Measurements from ENCODE around the gene TOB1. TPM values are rescaled to one million over a fixed set of nuclear protein-coding genes. Genes with fewer than 3 reads are reported as not detected.

The TOB1 gene
- total RNA-seq, 1 experiment from 2014 or later = 19.3 TPM

DNA sequence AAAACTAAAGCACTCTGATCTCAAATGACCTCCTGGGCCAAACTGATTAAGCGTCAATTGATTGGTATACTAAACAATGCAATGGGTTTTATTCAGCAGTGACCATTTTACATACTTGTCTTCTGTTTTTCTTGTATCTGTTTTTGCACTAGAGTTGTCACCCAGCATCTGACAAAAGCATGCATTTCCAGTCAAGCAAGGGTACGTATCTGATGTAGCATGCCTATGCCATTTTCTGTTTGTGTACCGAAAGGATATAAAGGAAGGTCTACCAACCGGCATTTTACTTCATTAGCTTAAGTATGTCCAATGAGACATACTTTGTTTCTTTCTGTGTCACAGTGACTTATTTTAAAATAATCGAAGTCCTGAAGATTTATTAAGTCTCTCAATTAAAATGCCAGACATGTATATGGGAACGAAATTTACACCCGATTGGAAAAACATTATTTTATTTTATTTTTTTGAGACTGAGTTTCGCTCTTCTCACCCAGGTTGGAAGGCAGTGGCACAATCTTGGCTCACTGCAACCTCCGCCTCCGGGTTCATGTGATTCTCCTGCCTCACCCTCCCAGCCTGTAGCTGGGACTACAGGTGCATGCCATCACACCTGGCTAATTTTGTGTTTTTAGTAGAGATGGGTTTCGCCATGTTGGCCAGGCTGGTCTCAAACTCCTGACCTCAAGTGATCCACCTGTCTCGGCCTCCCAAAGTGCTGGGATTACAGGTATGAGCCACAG, 7.5 kb downstream of the TOB1 start:
- ChIA-PET CTCF (no interaction called here), POLR2A (ENCODE audit: low non-redundant PET) (no interaction called here)
- no peaks in the 10 kb centered on the region for H3K9me3 ChIP-seq (ENCODE audit: low read depth, low read length, poor library complexity, severe bottlenecking)
- BruUV-seq (replicated peaks) = no TSS peak
- DNase-seq (ENCODE audit: low spot score) = no peak
- no peaks in the 10 kb centered on the region for H3K27me3 ChIP-seq (replicated peaks; ENCODE audit: insufficient read depth, low read depth, low read length, poor library complexity)
- TF ChIP-seq, protein P1, sequence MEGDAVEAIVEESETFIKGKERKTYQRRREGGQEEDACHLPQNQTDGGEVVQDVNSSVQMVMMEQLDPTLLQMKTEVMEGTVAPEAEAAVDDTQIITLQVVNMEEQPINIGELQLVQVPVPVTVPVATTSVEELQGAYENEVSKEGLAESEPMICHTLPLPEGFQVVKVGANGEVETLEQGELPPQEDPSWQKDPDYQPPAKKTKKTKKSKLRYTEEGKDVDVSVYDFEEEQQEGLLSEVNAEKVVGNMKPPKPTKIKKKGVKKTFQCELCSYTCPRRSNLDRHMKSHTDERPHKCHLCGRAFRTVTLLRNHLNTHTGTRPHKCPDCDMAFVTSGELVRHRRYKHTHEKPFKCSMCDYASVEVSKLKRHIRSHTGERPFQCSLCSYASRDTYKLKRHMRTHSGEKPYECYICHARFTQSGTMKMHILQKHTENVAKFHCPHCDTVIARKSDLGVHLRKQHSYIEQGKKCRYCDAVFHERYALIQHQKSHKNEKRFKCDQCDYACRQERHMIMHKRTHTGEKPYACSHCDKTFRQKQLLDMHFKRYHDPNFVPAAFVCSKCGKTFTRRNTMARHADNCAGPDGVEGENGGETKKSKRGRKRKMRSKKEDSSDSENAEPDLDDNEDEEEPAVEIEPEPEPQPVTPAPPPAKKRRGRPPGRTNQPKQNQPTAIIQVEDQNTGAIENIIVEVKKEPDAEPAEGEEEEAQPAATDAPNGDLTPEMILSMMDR (conservative IDR thresholded peaks at IDR 0.05; ENCODE audit: low read depth, low read length) = no peak
- no peak overlapping the region for H3K27ac ChIP-seq (ENCODE audit: low read depth, low read length, poor library complexity, severe bottlenecking)
- H3K4me1 ChIP-seq (ENCODE audit: insufficient read depth, low read length, poor library complexity, severe bottlenecking) = no peaks in the 10 kb centered on the region
- intact Hi-C loops (cut with micrococcal nuclease; ENCODE audit: unreplicated experiment) = loop anchor here (10.0 kb wide), 1 partner anchor 196 kb away; no protein-coding TSS in a partner anchor
- H3K4me3 ChIP-seq (ENCODE audit: low read depth, low read length, poor library complexity, severe bottlenecking) = no peak overlapping the region
- peaks cover 23% of the 10 kb centered on the region for H3K36me3 ChIP-seq (ENCODE audit: insufficient read depth, low read length, poor library complexity, severe bottlenecking)

DNA sequence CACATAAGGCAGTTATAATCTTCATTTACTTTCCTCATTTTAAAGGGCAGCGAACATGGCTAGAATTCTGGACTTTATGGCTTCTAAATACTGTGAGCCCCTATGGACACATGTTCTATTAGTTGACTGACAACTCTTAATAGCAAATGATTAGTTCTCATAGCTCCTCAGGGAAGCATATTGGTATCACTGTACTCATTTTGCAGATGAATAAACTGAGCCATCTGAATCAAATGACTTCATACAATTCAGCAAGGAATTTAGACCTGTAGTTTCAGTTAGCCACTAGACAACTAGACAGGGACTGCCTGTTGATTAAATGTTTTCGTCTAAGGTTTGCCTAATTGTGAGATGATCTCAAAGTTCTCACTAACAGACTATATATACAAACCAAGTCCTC, 9.7 kb downstream of the TOB1 start:
- DNase-seq (ENCODE audit: low spot score) = no peak
- Histone ChIP-seq H3K4me1 (ENCODE audit: insufficient read depth, low read length, poor library complexity, severe bottlenecking) (no peaks in the 10 kb centered on the region), H3K27ac (ENCODE audit: low read depth, low read length, poor library complexity, severe bottlenecking) (no peak overlapping the region), H3K9me3 (ENCODE audit: low read depth, low read length, poor library complexity, severe bottlenecking) (no peaks in the 10 kb centered on the region), H3K36me3 (ENCODE audit: insufficient read depth, low read length, poor library complexity, severe bottlenecking) (peaks cover under 1% of the 10 kb centered on the region), H3K4me3 (ENCODE audit: low read depth, low read length, poor library complexity, severe bottlenecking) (no peak overlapping the region), H3K27me3 (replicated peaks; ENCODE audit: insufficient read depth, low read depth, low read length, poor library complexity) (no peaks in the 10 kb centered on the region)
- intact Hi-C loops (cut with micrococcal nuclease; ENCODE audit: unreplicated experiment) = loop anchor here (10.0 kb wide), 1 partner anchor 198 kb away; no protein-coding TSS in a partner anchor
- no TSS peak for BruUV-seq (replicated peaks)
- POLR2A ChIA-PET (ENCODE audit: low non-redundant PET) = no interaction called here
- CTCF ChIA-PET = interaction anchor here (0.7 kb wide), 1 partner anchor 9 kb away, joined by 12 read pairs; no protein-coding TSS in a partner anchor
- TF ChIP-seq, protein P1 (conservative IDR thresholded peaks at IDR 0.05; ENCODE audit: low read depth, low read length) = no peak
- TF ChIP-seq EZH2 (IDR thresholded peaks at IDR 0.05; ENCODE audit: borderline replicate concordance, low read depth, low read length, poor library complexity, severe bottlenecking) = no peak

DNA sequence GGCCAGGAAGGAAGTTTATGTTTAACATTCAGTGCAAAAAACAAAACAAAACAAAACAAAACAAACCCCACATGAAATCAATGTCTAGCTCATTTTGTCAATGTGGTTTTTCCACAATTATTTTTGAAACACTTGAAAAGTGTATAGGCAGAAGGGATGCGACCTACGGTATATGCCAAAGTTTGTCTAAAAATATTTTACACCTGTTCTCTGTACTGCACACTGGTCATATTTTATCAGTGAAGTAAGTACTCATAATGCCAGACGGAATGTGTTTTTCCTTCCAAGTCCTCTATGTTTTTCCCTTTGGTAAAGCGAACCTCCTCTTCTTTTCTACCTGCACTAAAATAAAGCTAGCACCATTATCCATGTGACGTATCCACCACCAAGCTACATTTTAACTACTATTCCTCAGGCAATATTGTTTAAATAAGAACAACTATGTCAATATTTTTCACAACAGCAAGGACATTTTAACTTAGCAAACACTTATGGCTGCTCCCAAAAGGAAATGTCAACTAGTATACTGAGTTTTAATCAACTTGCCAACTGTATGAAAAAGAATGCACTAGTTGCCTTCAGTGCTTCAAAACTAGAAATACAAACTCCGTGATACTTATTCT, 10.3 kb downstream of the TOB1 start:
- H3K4me3 ChIP-seq (ENCODE audit: low read depth, low read length, poor library complexity, severe bottlenecking) = no peak overlapping the region
- ChIA-PET CTCF (no interaction called here), POLR2A (ENCODE audit: low non-redundant PET) (no interaction called here)
- H3K9me3 ChIP-seq (ENCODE audit: low read depth, low read length, poor library complexity, severe bottlenecking) = no peaks in the 10 kb centered on the region
- no peaks in the 10 kb centered on the region for H3K27me3 ChIP-seq (replicated peaks; ENCODE audit: insufficient read depth, low read depth, low read length, poor library complexity)
- intact Hi-C loops (cut with micrococcal nuclease; ENCODE audit: unreplicated experiment) = loop anchor here (10.0 kb wide), 1 partner anchor 199 kb away; no protein-coding TSS in a partner anchor
- no peaks in the 10 kb centered on the region for H3K4me1 ChIP-seq (ENCODE audit: insufficient read depth, low read length, poor library complexity, severe bottlenecking)
- no peaks in the 10 kb centered on the region for H3K36me3 ChIP-seq (ENCODE audit: insufficient read depth, low read length, poor library complexity, severe bottlenecking)
- no peak for TF ChIP-seq EZH2 (IDR thresholded peaks at IDR 0.05; ENCODE audit: borderline replicate concordance, low read depth, low read length, poor library complexity, severe bottlenecking)
- TF ChIP-seq, protein P1 (conservative IDR thresholded peaks at IDR 0.05; ENCODE audit: low read depth, low read length) = no peak
- no peak for DNase-seq (ENCODE audit: low spot score)
- BruUV-seq (replicated peaks) = no TSS peak
- H3K27ac ChIP-seq (ENCODE audit: low read depth, low read length, poor library complexity, severe bottlenecking) = no peak overlapping the region

Data from A673 (cell line).